ENCODE results near the gene KCNMA1. TPM values are rescaled to one million over a fixed set of nuclear protein-coding genes. Genes with fewer than 3 reads are reported as not detected.

The KCNMA1 gene
- total RNA-seq, 1 donor from 2014 or later = 95.5 TPM

DNA sequence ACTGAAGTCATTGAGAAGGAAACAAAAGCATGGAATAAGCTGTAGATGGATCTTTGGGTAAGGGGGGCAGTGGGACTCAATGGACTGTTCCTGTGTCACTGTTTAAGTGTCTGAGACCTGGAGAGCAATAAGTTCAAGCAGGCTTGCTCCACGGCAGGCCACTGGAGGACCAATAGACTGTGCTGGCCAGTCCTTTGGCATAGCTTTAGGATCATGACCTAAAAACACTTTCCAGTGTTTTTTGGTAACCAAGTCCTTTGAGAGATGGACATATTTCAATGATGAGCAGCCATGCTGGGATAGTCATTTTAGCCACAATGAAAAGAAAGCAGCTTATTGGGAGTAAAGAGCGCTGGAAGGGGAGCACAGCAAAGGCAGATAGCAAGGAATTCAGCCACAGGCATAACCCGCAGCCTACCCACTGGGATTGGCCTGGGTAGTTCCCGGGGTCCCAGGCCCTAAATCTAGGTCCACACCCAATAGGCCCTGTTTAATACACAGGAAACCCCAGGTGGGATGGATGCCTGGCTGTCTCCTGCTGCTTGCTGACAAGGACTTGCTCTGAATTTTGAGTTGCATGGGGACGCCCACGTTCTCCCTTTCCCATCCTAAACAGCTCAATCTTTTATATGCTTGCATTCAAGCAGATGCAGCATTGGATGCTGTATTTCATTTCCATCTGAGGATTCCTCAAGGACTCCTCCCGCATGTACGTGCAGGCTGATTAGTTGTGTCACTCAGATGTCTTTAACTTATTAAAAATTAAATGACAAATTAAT, 727.2 kb downstream of the KCNMA1 start:
- Mint-ChIP-seq H3K9me3 (ENCODE audit: unreplicated experiment) (peaks cover 4% of the 10 kb centered on the region), H3K27ac (ENCODE audit: unreplicated experiment) (no peak overlapping the region), H3K4me1 (ENCODE audit: unreplicated experiment) (peaks cover 20% of the 10 kb centered on the region), H3K27me3 (ENCODE audit: unreplicated experiment) (no peaks in the 10 kb centered on the region), H3K4me3 (ENCODE audit: unreplicated experiment) (no peak overlapping the region), H3K36me3 (ENCODE audit: unreplicated experiment) (peaks cover 42% of the 10 kb centered on the region)
- DNase-seq (ENCODE audit: extremely low spot score, unreplicated experiment) = no peak
- TF ChIP-seq CTCF (IDR thresholded peaks at IDR 0.05) = no peak

GRCh38 chr10:76906256-76906655, 731.4 kb downstream of the KCNMA1 start:
- TF ChIP-seq CTCF (IDR thresholded peaks at IDR 0.05) = no peak
- H3K4me3 Mint-ChIP-seq (ENCODE audit: unreplicated experiment) = no peak overlapping the region
- DNase-seq (ENCODE audit: extremely low spot score, unreplicated experiment) = no peak
- no peaks in the 10 kb centered on the region for H3K27me3 Mint-ChIP-seq (ENCODE audit: unreplicated experiment)
- peak overlapping the region; percentile 55 for H3K27ac Mint-ChIP-seq (ENCODE audit: unreplicated experiment)
- peaks cover 26% of the 10 kb centered on the region for H3K36me3 Mint-ChIP-seq (ENCODE audit: unreplicated experiment)
- H3K9me3 Mint-ChIP-seq (ENCODE audit: unreplicated experiment) = peaks cover 4% of the 10 kb centered on the region
- H3K4me1 Mint-ChIP-seq (ENCODE audit: unreplicated experiment) = peaks cover 21% of the 10 kb centered on the region

GRCh38 chr10:76905251-76905650, 732.4 kb downstream of the KCNMA1 start:
- H3K4me3 Mint-ChIP-seq (ENCODE audit: unreplicated experiment) = no peak overlapping the region
- H3K27me3 Mint-ChIP-seq (ENCODE audit: unreplicated experiment) = no peaks in the 10 kb centered on the region
- H3K4me1 Mint-ChIP-seq (ENCODE audit: unreplicated experiment) = peaks cover 21% of the 10 kb centered on the region
- H3K36me3 Mint-ChIP-seq (ENCODE audit: unreplicated experiment) = peaks cover 26% of the 10 kb centered on the region
- H3K27ac Mint-ChIP-seq (ENCODE audit: unreplicated experiment) = peak overlapping the region; percentile 47
- DNase-seq (ENCODE audit: extremely low spot score, unreplicated experiment) = no peak
- H3K9me3 Mint-ChIP-seq (ENCODE audit: unreplicated experiment) = peaks cover 4% of the 10 kb centered on the region
- TF ChIP-seq CTCF (IDR thresholded peaks at IDR 0.05) = no peak

- Mint-ChIP-seq H3K36me3 (ENCODE audit: unreplicated experiment) (peaks cover 15% of the 10 kb centered on the region), H3K27me3 (ENCODE audit: unreplicated experiment) (no peaks in the 10 kb centered on the region), H3K9me3 (ENCODE audit: unreplicated experiment) (no peaks in the 10 kb centered on the region), H3K4me3 (ENCODE audit: unreplicated experiment) (no peak overlapping the region), H3K27ac (ENCODE audit: unreplicated experiment) (no peak overlapping the region), H3K4me1 (ENCODE audit: unreplicated experiment) (peaks cover 28% of the 10 kb centered on the region)
- no peak for TF ChIP-seq CTCF (IDR thresholded peaks at IDR 0.05)
- DNase-seq (ENCODE audit: extremely low spot score, unreplicated experiment) = no peak
Observed at GRCh38 chr10:76903387-76903945, 734.1 kb downstream of the KCNMA1 start.

DNA sequence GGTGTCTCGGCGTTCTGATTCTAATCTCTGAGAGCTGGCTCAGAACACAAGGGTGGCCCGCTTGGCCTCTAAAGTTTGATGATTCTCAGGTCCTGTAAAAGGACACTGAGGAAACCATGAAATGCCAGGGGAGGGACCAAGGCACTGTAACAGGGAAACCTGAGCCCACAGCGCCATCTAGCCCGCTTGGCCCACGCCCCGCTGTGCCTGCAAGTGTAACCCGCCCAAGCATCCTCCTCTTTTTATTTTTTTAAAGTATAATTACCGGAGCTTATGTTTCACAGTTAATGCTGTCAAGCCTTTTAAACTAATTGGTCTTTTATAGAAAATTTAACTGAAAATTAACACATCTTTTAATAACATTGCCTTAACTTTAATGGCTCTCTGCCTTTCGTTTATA, 734.7 kb downstream of the KCNMA1 start:
- Mint-ChIP-seq H3K4me1 (ENCODE audit: unreplicated experiment) (peaks cover 28% of the 10 kb centered on the region), H3K36me3 (ENCODE audit: unreplicated experiment) (peaks cover 15% of the 10 kb centered on the region), H3K9me3 (ENCODE audit: unreplicated experiment) (peaks cover under 1% of the 10 kb centered on the region), H3K4me3 (ENCODE audit: unreplicated experiment) (no peak overlapping the region), H3K27ac (ENCODE audit: unreplicated experiment) (no peak overlapping the region), H3K27me3 (ENCODE audit: unreplicated experiment) (no peaks in the 10 kb centered on the region)
- no peak for DNase-seq (ENCODE audit: extremely low spot score, unreplicated experiment)
- TF ChIP-seq CTCF (IDR thresholded peaks at IDR 0.05) = peak; percentile 35

All from osteocyte (in vitro differentiated cells).